ENCODE results near the gene SMIM35.
"Not testable (repeated sequence)": the region's sequence is repeated elsewhere in the genome, so short reads cannot be mapped to it uniquely, and the experiment has no call there.

Gene SMIM35

GRCh38 chr11:118065384-118065783, 21.4 kb downstream of the SMIM35 start:
- no peaks in the 10 kb centered on the region; the same call in 1 of the 2 replicates for H3K27me3 ChIP-seq (replicated peaks; ENCODE audit: control insufficient read depth, insufficient read depth, low read length)
- no peak overlapping the region for H3K4me3 ChIP-seq (replicated peaks; ENCODE audit: low read depth, low read length)
- DNase-seq (ENCODE audit: extremely low read depth, insufficient read length) = no peak
- no peaks in the 10 kb centered on the region for H3K36me3 ChIP-seq (ENCODE audit: control insufficient read depth, insufficient read depth, low read length)
- no peak for TF ChIP-seq CTCF (IDR thresholded peaks at IDR 0.05; ENCODE audit: insufficient read depth, low read length, poor library complexity, severe bottlenecking)

- no peak for TF ChIP-seq CTCF (IDR thresholded peaks at IDR 0.05; ENCODE audit: insufficient read depth, low read length, poor library complexity, severe bottlenecking)
- Histone ChIP-seq H3K4me3 (replicated peaks; ENCODE audit: low read depth, low read length) (no peak overlapping the region), H3K27me3 (replicated peaks; ENCODE audit: control insufficient read depth, insufficient read depth, low read length) (peaks cover under 1% of the 10 kb centered on the region; the same call in 1 of the 2 replicates), H3K36me3 (ENCODE audit: control insufficient read depth, insufficient read depth, low read length) (no peaks in the 10 kb centered on the region)
- DNase-seq (ENCODE audit: extremely low read depth, insufficient read length) = no peak
Measured at GRCh38 chr11:118064956-118065355, 21.8 kb downstream of the SMIM35 start.

GRCh38 chr11:118062631-118063030, 24.1 kb downstream of the SMIM35 start:
- DNase-seq (ENCODE audit: extremely low read depth, insufficient read length); H3K4me3 ChIP-seq (replicated peaks; ENCODE audit: low read depth, low read length); H3K27me3 ChIP-seq (replicated peaks; ENCODE audit: control insufficient read depth, insufficient read depth, low read length); H3K36me3 ChIP-seq (ENCODE audit: control insufficient read depth, insufficient read depth, low read length): not testable (repeated sequence)

- DNase-seq (ENCODE audit: extremely low read depth, insufficient read length); H3K27me3 ChIP-seq (replicated peaks; ENCODE audit: control insufficient read depth, insufficient read depth, low read length); H3K36me3 ChIP-seq (ENCODE audit: control insufficient read depth, insufficient read depth, low read length); H3K4me3 ChIP-seq (replicated peaks; ENCODE audit: low read depth, low read length): not testable (repeated sequence)
Measured at GRCh38 chr11:118062181-118062580, 24.6 kb downstream of the SMIM35 start.

GRCh38 chr11:118061586-118062125, 25.1 kb downstream of the SMIM35 start:
- H3K36me3 ChIP-seq (ENCODE audit: control insufficient read depth, insufficient read depth, low read length) = no peaks in the 10 kb centered on the region
- no peak for TF ChIP-seq CTCF (IDR thresholded peaks at IDR 0.05; ENCODE audit: insufficient read depth, low read length, poor library complexity, severe bottlenecking)
- no peak overlapping the region for H3K4me3 ChIP-seq (replicated peaks; ENCODE audit: low read depth, low read length)
- peaks cover 4% of the 10 kb centered on the region for H3K27me3 ChIP-seq (replicated peaks; ENCODE audit: control insufficient read depth, insufficient read depth, low read length)
- no peak for DNase-seq (ENCODE audit: extremely low read depth, insufficient read length)

- DNase-seq (ENCODE audit: extremely low read depth, insufficient read length) = no peak
- H3K36me3 ChIP-seq (ENCODE audit: control insufficient read depth, insufficient read depth, low read length) = no peaks in the 10 kb centered on the region
- peaks cover 4% of the 10 kb centered on the region for H3K27me3 ChIP-seq (replicated peaks; ENCODE audit: control insufficient read depth, insufficient read depth, low read length)
- no peak for TF ChIP-seq CTCF (IDR thresholded peaks at IDR 0.05; ENCODE audit: insufficient read depth, low read length, poor library complexity, severe bottlenecking)
- no peak overlapping the region for H3K4me3 ChIP-seq (replicated peaks; ENCODE audit: low read depth, low read length)
Measured at GRCh38 chr11:118060869-118061268, 25.9 kb downstream of the SMIM35 start.

- no peak for TF ChIP-seq CTCF (IDR thresholded peaks at IDR 0.05; ENCODE audit: insufficient read depth, low read length, poor library complexity, severe bottlenecking)
- no peaks in the 10 kb centered on the region for H3K36me3 ChIP-seq (ENCODE audit: control insufficient read depth, insufficient read depth, low read length)
- H3K4me3 ChIP-seq (replicated peaks; ENCODE audit: low read depth, low read length) = no peak overlapping the region
- no peak for DNase-seq (ENCODE audit: extremely low read depth, insufficient read length)
- H3K27me3 ChIP-seq (replicated peaks; ENCODE audit: control insufficient read depth, insufficient read depth, low read length) = peaks cover 4% of the 10 kb centered on the region
Measured at GRCh38 chr11:118060081-118060661, 26.6 kb downstream of the SMIM35 start.

All from GM06990 (cell line).